ENCODE results near the gene LYPD6B. TPM values are rescaled to one million over a fixed set of nuclear protein-coding genes. Genes with fewer than 3 reads are reported as not detected.

LYPD6B gene
- total RNA-seq, 2 donors from 2014 or later, result 9.3 to 9.9 TPM

DNA sequence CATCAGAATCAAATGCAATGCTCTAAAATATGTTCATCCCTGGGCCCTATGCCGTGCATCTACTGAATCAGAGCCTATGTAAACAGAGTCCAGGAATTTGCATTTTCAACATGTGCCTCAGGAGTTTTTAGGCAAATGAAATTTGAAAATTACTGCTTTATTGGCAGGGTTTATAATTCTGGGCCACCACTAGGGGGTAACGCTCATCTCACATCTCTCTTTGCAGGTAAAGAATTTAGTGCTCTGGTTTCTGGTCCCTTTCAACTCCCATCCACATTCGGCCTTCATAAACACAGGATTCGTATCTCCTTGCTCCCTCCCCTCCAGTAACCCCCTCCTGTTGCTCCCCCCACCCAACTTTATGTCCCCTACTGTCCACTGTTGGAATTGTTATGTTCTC is 49.3 kb downstream of the LYPD6B start:
- no peak for DNase-seq
- no peak for TF ChIP-seq POLR2A (IDR thresholded peaks at IDR 0.05)
- peak; percentile 10 to 53 (median 35) for TF ChIP-seq CTCF (IDR thresholded peaks at IDR 0.05)
- Histone ChIP-seq H3K27me3 (no peaks in the 10 kb centered on the region), H3K4me1 (no peaks in the 10 kb centered on the region), H3K4me3 (no peak overlapping the region), H3K9me3 (no peaks in the 10 kb centered on the region), H3K36me3 (replicated peaks in 1 of 2; ENCODE audit: insufficient read depth in 1 of 2, low read depth in 2 of 2) (no peaks in the 10 kb centered on the region), H3K27ac (no peak overlapping the region)
- WGBS, 2 donors, result 58 to 70% methylated on average over 4 of the region's 4 CpGs
- intact Hi-C loops (cut with DNase I), result no loop called here
- ATAC-seq, result no peak

- Histone ChIP-seq H3K9me3 (no peaks in the 10 kb centered on the region), H3K27ac (no peak overlapping the region), H3K27me3 (no peaks in the 10 kb centered on the region), H3K4me3 (no peak overlapping the region), H3K4me1 (no peaks in the 10 kb centered on the region), H3K36me3 (replicated peaks in 1 of 2; ENCODE audit: insufficient read depth in 1 of 2, low read depth in 2 of 2) (no peaks in the 10 kb centered on the region)
- TF ChIP-seq CTCF (IDR thresholded peaks at IDR 0.05), result no peak
- no peak for TF ChIP-seq POLR2A (IDR thresholded peaks at IDR 0.05)
- DNase-seq (no peak), ATAC-seq (no peak)
- intact Hi-C loops (cut with DNase I), result no loop called here
Measured at GRCh38 chr2:149089068-149089467, 50.6 kb downstream of the LYPD6B start.

- TF ChIP-seq POLR2A (IDR thresholded peaks at IDR 0.05), result no peak
- TF ChIP-seq CTCF (IDR thresholded peaks at IDR 0.05), result no peak
- Histone ChIP-seq H3K27ac (no peak overlapping the region), H3K4me1 (peaks cover 6% of the 10 kb centered on the region), H3K36me3 (replicated peaks in 1 of 2; ENCODE audit: insufficient read depth in 1 of 2, low read depth in 2 of 2) (no peaks in the 10 kb centered on the region), H3K9me3 (no peaks in the 10 kb centered on the region), H3K4me3 (no peak overlapping the region), H3K27me3 (no peaks in the 10 kb centered on the region)
- intact Hi-C loops (cut with DNase I), result no loop called here
- WGBS, 2 donors, result 80 to 86% methylated on average over 2 of the region's 2 CpGs
- ATAC-seq, result no peak
- DNase-seq, result no peak
Measured at GRCh38 chr2:149090706-149091105, 52.2 kb downstream of the LYPD6B start.

DNA sequence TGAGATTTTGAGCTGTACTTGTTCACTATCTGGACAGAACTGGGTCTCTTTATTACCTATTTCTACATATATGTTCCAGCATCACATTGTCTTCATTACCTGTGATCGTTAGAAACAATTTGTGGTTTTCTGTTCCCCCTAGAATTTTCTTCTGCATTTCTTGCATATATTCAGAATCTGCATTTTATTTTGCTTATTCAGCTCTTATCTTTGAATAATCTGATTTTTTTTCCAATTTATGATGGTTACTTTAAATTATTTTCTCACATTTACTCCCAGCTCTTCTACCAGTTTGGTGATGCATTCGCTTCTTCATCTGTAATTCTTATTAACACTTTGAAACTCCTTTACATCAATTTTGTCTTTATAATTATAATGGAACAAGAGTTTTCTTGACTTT is 55.1 kb downstream of the LYPD6B start:
- intact Hi-C loops (cut with DNase I), result no loop called here
- H3K4me1 ChIP-seq, result peaks cover 10% of the 10 kb centered on the region
- no peak for ATAC-seq
- H3K4me3 ChIP-seq, result no peak overlapping the region
- no peaks in the 10 kb centered on the region for H3K9me3 ChIP-seq
- no peak overlapping the region for H3K27ac ChIP-seq
- H3K27me3 ChIP-seq, result no peaks in the 10 kb centered on the region
- TF ChIP-seq CTCF (IDR thresholded peaks at IDR 0.05), result no peak
- TF ChIP-seq POLR2A (IDR thresholded peaks at IDR 0.05), result no peak
- WGBS, 2 donors, result 95 to 98% methylated on average over 2 of the region's 2 CpGs
- no peak for DNase-seq
- no peaks in the 10 kb centered on the region for H3K36me3 ChIP-seq (replicated peaks in 1 of 2; ENCODE audit: insufficient read depth in 1 of 2, low read depth in 2 of 2)

DNA sequence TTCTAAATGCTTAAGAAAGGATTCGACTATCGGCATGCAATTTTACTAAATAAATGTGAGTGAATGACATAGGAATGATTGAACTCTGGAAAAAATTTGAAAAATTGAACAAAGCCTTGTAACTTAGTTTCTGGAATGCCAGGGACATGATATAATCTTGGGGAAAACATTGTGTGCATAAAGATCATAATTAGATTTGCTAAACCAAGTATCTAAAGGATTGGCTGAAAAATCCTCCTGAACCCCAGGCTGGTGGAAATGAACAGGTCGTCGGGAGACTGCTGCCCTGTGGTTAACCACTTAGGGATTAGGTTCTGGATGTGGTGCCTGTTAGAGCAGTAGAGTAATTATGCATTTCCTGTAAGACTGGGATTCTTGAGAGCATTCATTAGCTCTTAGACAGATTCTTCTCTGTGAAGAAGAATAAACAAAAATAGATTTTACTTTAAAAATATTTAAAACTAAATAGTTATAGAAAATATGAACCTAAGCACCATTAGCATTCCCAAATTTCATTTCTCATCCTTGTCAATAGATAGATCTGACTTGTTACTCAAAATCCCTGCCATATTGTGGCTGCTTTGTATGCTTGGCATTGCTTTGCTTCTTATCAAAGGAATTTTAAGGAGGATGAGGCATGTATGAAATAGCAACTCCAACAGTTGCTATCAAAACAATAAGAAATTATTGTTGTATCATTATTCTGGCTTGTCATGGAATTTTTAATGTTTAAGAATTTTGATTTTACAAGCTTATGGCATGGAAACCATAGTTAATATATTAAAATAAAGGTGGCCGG is 55.9 kb downstream of the LYPD6B start:
- Histone ChIP-seq H3K36me3 (replicated peaks in 1 of 2; ENCODE audit: insufficient read depth in 1 of 2, low read depth in 2 of 2) (no peaks in the 10 kb centered on the region), H3K4me1 (peaks cover 19% of the 10 kb centered on the region), H3K9me3 (no peaks in the 10 kb centered on the region), H3K27me3 (no peaks in the 10 kb centered on the region), H3K4me3 (no peak overlapping the region), H3K27ac (no peak overlapping the region)
- no peak for ATAC-seq
- no peak for TF ChIP-seq CTCF (IDR thresholded peaks at IDR 0.05)
- intact Hi-C loops (cut with DNase I), result no loop called here
- DNase-seq, result no peak
- WGBS, 2 donors, result 83 to 86% methylated on average over 5 of the region's 5 CpGs

Data from body of pancreas (tissue), 4 donors.